Endothelial cell of umbilical vein (primary cell): ENCODE results near the gene ZMIZ1. TPM values are rescaled to one million over a fixed set of nuclear protein-coding genes. Genes with fewer than 3 reads are reported as not detected.

Source experiments
- BruUV-seq: library from RNA; stranded (reverse); fragments of 400-500 nt; replicated peaks from 2 replicates; lab custom pipeline; 2021; lab: Mats Ljungman, UMichigan
- CTCF ChIA-PET: fragments of 300-600, 350-600 bp; sonication (Branson Sonifier 250); formaldehyde crosslinking; loops from one replicate; lab custom pipeline; 2021; ENCODE audit warnings: antibody characterized with exemption, inconsistent platforms; lab: Charles Lee
- POLR2A ChIA-PET: fragments of 300-600, 350-600 bp; sonication (Branson Sonifier 250); formaldehyde crosslinking; loops from one replicate; lab custom pipeline; 2021; ENCODE audit warnings: antibody characterized with exemption, inconsistent platforms; lab: Charles Lee
- DNase-seq: peaks from one replicate; pipeline ENCODE4 v3.0.0-alpha.2; 2011; ENCODE audit warnings: low read depth, low spot score
- FAIRE-seq: peaks from 2 replicates; lab custom pipeline; 2011; peaks lifted over from hg19 to GRCh38; lab: Jason Lieb, UNC
- H2AFZ ChIP-seq: 2 replicates; pipeline ENCODE4 v1.6.0; 2012; ENCODE audit warnings: low read depth, low read length, control low read depth, inconsistent platforms
- H3K27ac ChIP-seq: 2 replicates; pipeline ENCODE4 v1.5.1; 2011; ENCODE audit warnings: low read depth, mild to moderate bottlenecking, control low read depth, low read length, moderate library complexity; ENCODE audit not compliant: insufficient read depth
- H3K27me3 ChIP-seq, 2 experiments: 2 replicates each; pipeline versions ENCODE4 v1.6.0 to v1.6.1; 2011; ENCODE audit warnings: low read length in 2 of 2, mixed read lengths in 1 of 2; ENCODE audit not compliant: control insufficient read depth in 2 of 2, insufficient read depth in 2 of 2
- H3K36me3 ChIP-seq, 2 experiments: 2 replicates in 1 of 2; 3 replicates in 1 of 2; pipeline ENCODE4 v1.5.1; 2011; ENCODE audit warnings: low read length in 2 of 2, mild to moderate bottlenecking in 1 of 2, moderate library complexity in 1 of 2; ENCODE audit not compliant: control insufficient read depth in 2 of 2, insufficient read depth in 2 of 2; ENCODE audit errors: extremely low read depth in 1 of 2
- H3K4me1 ChIP-seq: 3 replicates; pipeline ENCODE4 v1.5.1; 2011; ENCODE audit warnings: mild to moderate bottlenecking, low read length; ENCODE audit not compliant: control insufficient read depth, insufficient read depth; ENCODE audit errors: extremely low read depth
- H3K4me2 ChIP-seq: 2 replicates; pipeline ENCODE4 v1.6.1; 2011; ENCODE audit warnings: low read length, control low read depth, mixed read lengths; ENCODE audit not compliant: insufficient read depth
- H3K4me3 ChIP-seq, 3 experiments: fragments of 200-600 bp in 1 of 3; sonication (generic), shearing (Covaris generic) in 1 of 3; replicated peaks in 1 of 3; 2 replicates each; pipeline ENCODE4 v1.5.1; 2011 to 2016; ENCODE audit warnings: control low read depth in 3 of 3, low read length in 3 of 3, mild to moderate bottlenecking in 2 of 3, inconsistent platforms in 1 of 3, low read depth in 1 of 3, moderate library complexity in 1 of 3; ENCODE audit not compliant: insufficient read depth in 1 of 3
- H3K79me2 ChIP-seq: 2 replicates; pipeline ENCODE4 v1.6.0; 2012; ENCODE audit warnings: low read length, inconsistent platforms; ENCODE audit not compliant: control insufficient read depth, insufficient read depth
- H3K9ac ChIP-seq: replicated peaks from 2 replicates; pipeline ENCODE3; 2011; ENCODE audit warnings: low read length, control low read depth; ENCODE audit not compliant: insufficient read depth; ENCODE audit errors: extremely low read depth
- H3K9me1 ChIP-seq: replicated peaks from 3 replicates; pipeline ENCODE4 v1.6.0; 2011; ENCODE audit warnings: mild to moderate bottlenecking, low read length; ENCODE audit not compliant: control insufficient read depth, insufficient read depth; ENCODE audit errors: extremely low read depth
- H3K9me3 ChIP-seq: replicated peaks from 2 replicates; pipeline ENCODE4 v1.5.1; 2012; ENCODE audit warnings: low read length, inconsistent platforms; ENCODE audit not compliant: control insufficient read depth, insufficient read depth
- H4K20me1 ChIP-seq: replicated peaks from 2 replicates; pipeline ENCODE3; 2011; ENCODE audit warnings: mild to moderate bottlenecking, low read length; ENCODE audit not compliant: control insufficient read depth, insufficient read depth; ENCODE audit errors: extremely low read depth
- GATA2 ChIP-seq: IDR thresholded peaks from 2 replicates; pipeline ENCODE4 v1.7.0; 2011; ENCODE audit warnings: low read depth, mild to moderate bottlenecking, moderate library complexity, mixed read lengths, low read length; ENCODE audit not compliant: insufficient read length, insufficient read depth
- JUN ChIP-seq: IDR thresholded peaks from 2 replicates; pipeline ENCODE4 v1.6.1; 2011; ENCODE audit warnings: borderline replicate concordance, low read depth; ENCODE audit not compliant: insufficient read length, insufficient read depth
- MAX ChIP-seq: IDR thresholded peaks from 2 replicates; pipeline ENCODE4 v1.6.1; 2011; ENCODE audit not compliant: insufficient read depth, insufficient read length
- MYC ChIP-seq: IDR thresholded peaks from one replicate; pipeline ENCODE4 v1.6.1; 2011; ENCODE audit warnings: mild to moderate bottlenecking, low read depth, low read length
- dilution Hi-C: fragments of 300-500 bp; cut with MboI; formaldehyde crosslinking; loops from one replicate; pipeline ENCODE4 v1.15.0; 2019; ENCODE audit warnings: low sequenced_read_pairs; ENCODE audit not compliant: extremely low pct_ligation_motif_present
- intact Hi-C: fragments of 100-400 bp; cut with micrococcal nuclease; formaldehyde crosslinking; loops from one replicate; pipeline ENCODE4 v1.10.0; 2022
- polyA plus RNA-seq, 4 experiments: library from polyadenylated mRNA; depleted of rRNA in 3 of 4; stranded (reverse) in 3 of 4; unstranded in 1 of 4; fragments of >200 nt; gene quantifications; 2 replicates each; pipeline versions ENCODE4 v1.2.1 to v1.2.3, GENCODE V29; 2011 to 2012; ENCODE audit warnings: missing spikeins in 1 of 4
- total RNA-seq: library from RNA; stranded (reverse); gene quantifications from 2 replicates; pipeline ENCODE4 v1.2.3, GENCODE V29; 2021
- TF ChIP-seq, protein P1 (sequence below), 2 donors: IDR thresholded peaks; 1 replicate in 1 of 2; 2 replicates in 1 of 2; pipeline ENCODE4 v1.5.1; 2011; ENCODE audit warnings: low read length in 2 of 2, mild to moderate bottlenecking in 2 of 2, moderate library complexity in 2 of 2, control low read depth in 1 of 2, inconsistent platforms in 1 of 2, low read depth in 1 of 2; ENCODE audit not compliant: insufficient read depth in 1 of 2; ENCODE audit errors: extremely low read depth in 1 of 2

ZMIZ1 gene
- total and polyA plus RNA-seq, 2 donors (not counting 3 experiments of a cell fraction or from before 2014, with no cell fraction given), result 12.5 to 46.7 TPM

GRCh38 chr10:79282388-79282787 lies 213.6 kb downstream of the ZMIZ1 start:
- no peaks in the 10 kb centered on the region for H4K20me1 ChIP-seq
- no peak overlapping the region for H3K4me3 ChIP-seq
- ChIA-PET CTCF (interaction anchor here (1.1 to 1.4 kb wide), 3 partner anchors 9 to 12 kb away, joined by 3 to 4 read pairs (median 4); no protein-coding TSS in a partner anchor), POLR2A (no interaction called here)
- peaks cover 0 to 18% of the 10 kb centered on the region in 2 experiments for H3K36me3 ChIP-seq
- no peaks in the 10 kb centered on the region for H3K9me1 ChIP-seq
- H2AFZ ChIP-seq, result no peak overlapping the region
- no peak overlapping the region for H3K27ac ChIP-seq
- dilution Hi-C loops, result no loop called here
- H3K79me2 ChIP-seq, result no peaks in the 10 kb centered on the region
- intact Hi-C loops, result no loop called here
- DNase-seq (no peak), FAIRE-seq (no peak)
- H3K9ac ChIP-seq, result no peak overlapping the region
- H3K9me3 ChIP-seq, result no peaks in the 10 kb centered on the region
- H3K4me2 ChIP-seq, result no peak overlapping the region
- H3K4me1 ChIP-seq, result peaks cover 17% of the 10 kb centered on the region
- TF ChIP-seq GATA2 (no peak), MAX (no peak), JUN (no peak), MYC (no peak)
- TF ChIP-seq, protein P1, sequence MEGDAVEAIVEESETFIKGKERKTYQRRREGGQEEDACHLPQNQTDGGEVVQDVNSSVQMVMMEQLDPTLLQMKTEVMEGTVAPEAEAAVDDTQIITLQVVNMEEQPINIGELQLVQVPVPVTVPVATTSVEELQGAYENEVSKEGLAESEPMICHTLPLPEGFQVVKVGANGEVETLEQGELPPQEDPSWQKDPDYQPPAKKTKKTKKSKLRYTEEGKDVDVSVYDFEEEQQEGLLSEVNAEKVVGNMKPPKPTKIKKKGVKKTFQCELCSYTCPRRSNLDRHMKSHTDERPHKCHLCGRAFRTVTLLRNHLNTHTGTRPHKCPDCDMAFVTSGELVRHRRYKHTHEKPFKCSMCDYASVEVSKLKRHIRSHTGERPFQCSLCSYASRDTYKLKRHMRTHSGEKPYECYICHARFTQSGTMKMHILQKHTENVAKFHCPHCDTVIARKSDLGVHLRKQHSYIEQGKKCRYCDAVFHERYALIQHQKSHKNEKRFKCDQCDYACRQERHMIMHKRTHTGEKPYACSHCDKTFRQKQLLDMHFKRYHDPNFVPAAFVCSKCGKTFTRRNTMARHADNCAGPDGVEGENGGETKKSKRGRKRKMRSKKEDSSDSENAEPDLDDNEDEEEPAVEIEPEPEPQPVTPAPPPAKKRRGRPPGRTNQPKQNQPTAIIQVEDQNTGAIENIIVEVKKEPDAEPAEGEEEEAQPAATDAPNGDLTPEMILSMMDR (IDR thresholded peaks at IDR 0.05; ENCODE audit: extremely low read depth in 1 of 2, insufficient read depth in 1 of 2, low read depth in 1 of 2, low read length in 2 of 2), result no peak
- BruUV-seq, result no TSS peak
- no peaks in the 10 kb centered on the region for H3K27me3 ChIP-seq
